ENCODE data around the gene IL34. TPM values are rescaled to one million over a fixed set of nuclear protein-coding genes. Genes with fewer than 3 reads are reported as not detected.

The IL34 gene
- total and polyA plus RNA-seq, 2 of the 13 experiments (the other 11 are each of a cell fraction or from before 2014, with no cell fraction given) = 1.2 to 1.3 TPM

GRCh38 chr16:70689970-70690891 lies 43.9 kb downstream of the IL34 start (continued):
- no peak for TF ChIP-seq ZNF552 (CRISPR knock-in tag; IDR thresholded peaks at IDR 0.05; ENCODE audit: borderline replicate concordance)
- no peak for TF ChIP-seq CCDC6 (CRISPR knock-in tag; IDR thresholded peaks at IDR 0.05)
- TF ChIP-seq ZSCAN31 (CRISPR knock-in tag; IDR thresholded peaks at IDR 0.05; ENCODE audit: low read depth) = no peak
- no peak for TF ChIP-seq ZNF556 (CRISPR knock-in tag; IDR thresholded peaks at IDR 0.05; ENCODE audit: borderline replicate concordance)
- TF ChIP-seq ZFP41 (CRISPR knock-in tag; IDR thresholded peaks at IDR 0.05; ENCODE audit: borderline replicate concordance) = peak; percentile 68; the same call in 1 of the 2 replicates
- TF ChIP-seq ZKSCAN5 (CRISPR knock-in tag; IDR thresholded peaks at IDR 0.05) = no peak
- TF ChIP-seq EEA1 (CRISPR knock-in tag; IDR thresholded peaks at IDR 0.05; ENCODE audit: borderline replicate concordance) = no peak
- TF ChIP-seq HNF1A (IDR thresholded peaks at IDR 0.05; ENCODE audit: low read depth) = no peak
- no peak for TF ChIP-seq HNF1A (CRISPR knock-in tag; IDR thresholded peaks at IDR 0.05; ENCODE audit: borderline replicate concordance)
- no peak for TF ChIP-seq TARDBP (CRISPR knock-in tag; IDR thresholded peaks at IDR 0.05)
- TF ChIP-seq ZFP90 (CRISPR knock-in tag; IDR thresholded peaks at IDR 0.05; ENCODE audit: borderline replicate concordance) = no peak
- TF ChIP-seq PHF8 (CRISPR knock-in tag; IDR thresholded peaks at IDR 0.05) = no peak
- no peak for TF ChIP-seq ZNF549 (CRISPR knock-in tag; IDR thresholded peaks at IDR 0.05)
- no peak for TF ChIP-seq RFXANK (CRISPR knock-in tag; IDR thresholded peaks at IDR 0.05)
- no peak for TF ChIP-seq HOXA3 (CRISPR knock-in tag; IDR thresholded peaks at IDR 0.05)
- TF ChIP-seq MTA3 (CRISPR knock-in tag; IDR thresholded peaks at IDR 0.05) = no peak
- TF ChIP-seq HHEX (CRISPR knock-in tag; IDR thresholded peaks at IDR 0.05) = no peak
- TF ChIP-seq TBL1XR1 (IDR thresholded peaks at IDR 0.05; ENCODE audit: borderline replicate concordance, low read length, partially characterized antibody) = no peak
- TF ChIP-seq TBP (CRISPR knock-in tag; IDR thresholded peaks at IDR 0.05) = no peak
- TF ChIP-seq TOE1 (CRISPR knock-in tag; IDR thresholded peaks at IDR 0.05) = no peak
- peak; percentile 32; the same call in 1 of the 2 replicates for TF ChIP-seq ZNF501 (CRISPR knock-in tag; IDR thresholded peaks at IDR 0.05)
- no peak for TF ChIP-seq ZNF639 (CRISPR knock-in tag; conservative IDR thresholded peaks at IDR 0.05)
- no peak for TF ChIP-seq ZNF24 (IDR thresholded peaks at IDR 0.05)
- no peak for TF ChIP-seq CENPT (CRISPR knock-in tag; IDR thresholded peaks at IDR 0.05; ENCODE audit: low read depth)
- TF ChIP-seq ZNF225 (CRISPR knock-in tag; IDR thresholded peaks at IDR 0.05) = 0 out of 2 replicates have a peak, but pooled peaks have one; percentile 9
- no peak for TF ChIP-seq ZNF430 (CRISPR knock-in tag; IDR thresholded peaks at IDR 0.05)
- no peak for TF ChIP-seq ZNF747 (CRISPR knock-in tag; IDR thresholded peaks at IDR 0.05; ENCODE audit: borderline replicate concordance)
